C4-2B (cell line): ENCODE results near the gene SNRK.

ENCODE experiments used
- H3K27ac ChIP-seq: fragments of 450-650 bp; 2 replicates; pipeline ENCODE4 v1.5.1; 2017
- CTCF ChIP-seq: fragments of 450-650 bp; conservative IDR thresholded peaks from 2 replicates; pipeline ENCODE4 v1.5.1; 2017; ENCODE audit warnings: mild to moderate bottlenecking
- ZFX ChIP-seq: fragments of 450-650 bp; IDR thresholded peaks from 2 replicates; pipeline ENCODE4 v1.6.1; 2017

The SNRK gene

DNA sequence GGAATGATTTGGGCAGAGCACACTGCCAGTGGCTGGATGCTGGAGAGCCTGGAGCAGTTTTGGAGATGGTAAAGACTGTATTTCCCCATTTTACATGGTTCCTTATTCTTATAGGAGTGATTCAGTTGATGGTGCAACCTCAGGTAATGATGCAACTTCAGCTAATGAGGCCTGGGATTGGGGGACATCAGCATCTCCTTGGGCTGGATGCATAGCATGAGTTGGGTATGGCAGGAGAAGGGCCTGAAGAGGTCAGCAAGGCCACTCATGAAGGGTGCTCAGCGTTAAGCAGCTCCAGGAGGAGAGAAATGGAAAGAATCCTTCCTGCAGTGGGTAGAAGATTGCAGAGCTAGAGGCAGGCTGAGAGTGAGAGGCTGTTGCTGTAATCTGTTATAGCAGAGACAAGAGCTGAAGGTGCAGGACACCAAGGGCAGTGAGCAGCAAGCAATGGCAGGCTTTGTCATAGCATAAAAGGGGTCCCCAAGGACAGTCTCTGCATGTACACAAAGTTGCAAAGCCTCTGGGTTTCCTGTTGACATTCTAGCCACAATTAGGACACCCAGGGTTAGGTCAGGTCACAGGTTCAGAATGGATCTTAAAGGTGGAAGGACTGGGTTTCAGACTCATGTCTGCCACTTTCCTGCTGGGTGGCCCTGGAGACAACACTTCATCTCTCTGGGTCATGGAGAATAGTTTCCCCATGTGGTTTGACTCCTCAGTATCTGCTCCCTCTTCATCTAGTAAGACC is 29.5 kb upstream of the SNRK start:
- no peak overlapping the region for H3K27ac ChIP-seq
- TF ChIP-seq CTCF, result no peak
- TF ChIP-seq ZFX, result no peak

DNA sequence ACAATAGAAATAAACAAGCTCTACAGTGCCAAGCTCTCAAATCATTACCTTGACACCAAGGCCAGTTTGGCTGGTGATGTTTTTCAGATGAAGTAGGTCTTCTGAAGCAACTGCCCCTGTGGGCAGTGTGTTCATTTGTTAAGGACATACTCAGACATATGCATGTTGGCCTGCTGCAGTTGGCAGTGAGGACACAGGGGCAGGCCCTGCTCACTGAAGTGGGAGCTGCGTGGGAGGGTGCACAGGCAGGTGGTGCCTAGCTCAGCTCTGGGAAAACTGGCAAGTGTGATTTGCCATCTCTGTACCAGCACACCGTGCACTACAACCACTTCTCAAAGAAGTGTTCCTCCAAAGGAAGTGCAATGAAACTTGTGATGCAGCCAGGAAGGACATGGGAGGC is 28.5 kb upstream of the SNRK start:
- TF ChIP-seq CTCF, result no peak
- no peak overlapping the region for H3K27ac ChIP-seq

DNA sequence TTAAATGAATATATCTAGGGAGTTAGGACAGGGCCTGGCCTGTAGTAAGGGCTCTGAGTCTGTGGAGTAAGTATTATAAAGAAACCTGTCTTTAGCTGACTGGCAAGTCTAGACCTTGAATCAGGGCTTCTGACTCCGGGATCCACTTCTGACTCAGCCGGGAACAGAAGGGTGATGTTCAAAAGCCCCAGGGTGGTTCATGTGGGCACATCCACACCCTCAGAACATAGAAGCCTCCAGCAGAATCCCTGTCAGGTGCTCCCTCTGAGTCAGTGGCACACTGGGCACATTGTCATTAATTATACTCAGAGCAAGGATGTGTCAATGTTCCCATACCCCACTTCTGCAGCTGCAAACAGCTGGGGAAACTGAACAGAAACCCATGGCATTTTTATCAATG is 26.7 kb upstream of the SNRK start:
- no peak overlapping the region for H3K27ac ChIP-seq
- no peak for TF ChIP-seq CTCF
- no peak for TF ChIP-seq ZFX

DNA sequence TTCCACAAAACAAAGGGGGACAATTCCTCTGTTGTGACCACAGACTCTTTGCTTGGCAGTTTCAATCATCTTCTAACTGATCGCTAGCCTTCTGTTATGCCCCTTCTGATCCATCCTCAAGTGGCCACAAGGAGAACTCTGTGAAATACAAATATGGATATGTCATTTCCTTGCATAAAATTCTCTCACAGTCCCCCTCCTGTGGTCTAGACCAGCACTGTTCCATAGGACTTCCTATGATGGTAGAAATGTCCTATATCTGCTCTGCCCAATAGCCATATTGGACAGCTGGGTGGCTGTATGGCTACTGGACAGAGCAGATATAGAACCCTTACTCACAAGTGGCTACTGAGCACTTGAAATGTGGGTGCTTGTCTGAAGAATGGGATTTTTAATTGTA is 25.9 kb upstream of the SNRK start:
- TF ChIP-seq CTCF (peak; percentile 16), ZFX (no peak)
- H3K27ac ChIP-seq, result no peak overlapping the region

DNA sequence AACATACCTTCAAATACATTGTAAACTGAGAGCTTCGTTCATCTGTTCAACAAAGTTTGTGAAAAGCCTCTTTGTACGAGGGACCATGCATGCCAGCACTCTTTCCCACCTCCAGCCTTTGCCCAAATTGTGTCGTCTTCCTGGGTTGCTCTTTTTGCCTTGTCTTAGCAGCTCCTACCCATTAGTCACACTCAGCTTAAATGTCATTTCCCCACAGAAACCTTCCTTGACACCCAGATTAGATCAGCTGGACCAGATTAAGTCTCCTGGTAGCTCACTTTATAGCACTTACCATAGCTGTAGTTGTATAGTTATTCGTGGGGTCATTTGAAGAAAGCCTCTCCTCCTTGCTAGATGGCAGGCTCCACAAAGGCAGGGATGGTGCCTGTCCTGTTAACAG is 24.1 kb upstream of the SNRK start:
- TF ChIP-seq CTCF (no peak), ZFX (no peak)

DNA sequence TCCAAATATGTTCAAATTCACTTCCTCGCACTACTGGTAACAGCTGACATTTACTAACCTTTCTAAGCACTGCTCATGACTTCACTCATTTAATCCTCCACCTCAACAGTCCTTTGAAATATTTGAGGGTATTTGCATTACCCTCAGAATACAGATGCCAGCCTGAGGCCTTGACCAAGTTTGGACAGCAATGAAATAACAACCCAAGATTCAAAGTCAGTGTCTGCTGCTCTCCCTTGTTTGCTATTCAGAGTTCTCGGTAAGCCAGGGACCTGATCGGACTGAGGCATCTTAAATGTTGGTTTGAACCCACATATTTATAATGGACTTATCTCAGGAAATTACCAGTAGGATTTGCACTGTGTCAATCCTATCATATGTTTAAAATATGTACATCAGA is 19.9 kb upstream of the SNRK start:
- no peak overlapping the region for H3K27ac ChIP-seq
- TF ChIP-seq CTCF (no peak), ZFX (no peak)

More for the DNA sequence above, 24.1 kb upstream of the SNRK start:
- H3K27ac ChIP-seq, result no peak overlapping the region

GRCh38 chr3:43266995-43267394 is 19.3 kb upstream of the SNRK start:
- no peak for TF ChIP-seq CTCF
- no peak for TF ChIP-seq ZFX
- no peak overlapping the region for H3K27ac ChIP-seq
